Retina (tissue), 1 donor: ENCODE results near the gene FOXD4L1.
"Not testable (repeated sequence)": the region's sequence is repeated elsewhere in the genome, so short reads cannot be mapped to it uniquely, and the experiment has no call there.

Experiments
- DNase-seq: peaks from one replicate; pipeline ENCODE4 v3.0.0-alpha.2; 2016

The FOXD4L1 gene

GRCh38 chr2:113527350-113528045, 29.0 kb downstream of the FOXD4L1 start:
- not testable (repeated sequence) for DNase-seq

- DNase-seq, result not testable (repeated sequence)
Observed at GRCh38 chr2:113528126-113528525, 29.7 kb downstream of the FOXD4L1 start.

GRCh38 chr2:113528904-113529303, 30.4 kb downstream of the FOXD4L1 start:
- not testable (repeated sequence) for DNase-seq

DNA sequence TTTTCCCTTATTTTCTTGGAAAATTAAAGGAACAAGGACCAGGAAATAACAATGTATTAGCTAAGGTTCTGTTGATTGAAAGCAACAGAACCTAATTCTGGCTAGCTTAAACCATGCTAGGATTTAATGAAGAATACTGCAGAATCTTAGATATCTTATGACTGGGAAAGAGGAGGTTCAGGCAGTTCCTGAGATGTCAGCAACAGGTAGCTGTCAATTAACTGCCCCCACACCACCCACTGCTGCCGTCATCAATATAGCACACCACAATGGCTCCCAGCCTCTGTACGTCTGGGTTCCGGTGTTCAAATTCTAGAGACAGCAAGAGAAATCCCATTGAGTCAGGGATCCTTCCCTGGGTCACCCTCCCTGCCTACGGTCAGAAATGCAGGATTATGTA, 34.5 kb downstream of the FOXD4L1 start:
- DNase-seq, result not testable (repeated sequence)

- DNase-seq, result not testable (repeated sequence)
Observed at GRCh38 chr2:113536573-113536972, 38.1 kb downstream of the FOXD4L1 start.

DNA sequence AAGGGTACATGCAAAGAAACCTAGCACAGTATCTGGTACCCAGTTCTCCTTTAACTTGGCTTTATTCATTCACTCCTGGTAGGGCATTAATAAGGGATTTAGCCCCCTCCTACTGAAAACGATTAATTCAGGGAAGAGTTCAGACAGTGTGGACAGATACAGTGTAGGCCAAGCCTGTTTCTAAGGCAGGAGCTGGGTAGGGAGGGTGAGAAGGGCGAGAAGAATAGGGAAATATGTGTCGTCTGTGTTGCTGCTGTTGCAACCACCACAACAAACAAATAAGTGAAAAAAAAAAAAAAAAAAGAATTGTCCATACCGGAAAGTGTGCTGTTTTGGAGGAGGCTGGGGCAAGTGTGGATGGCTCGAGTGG, 42.4 kb downstream of the FOXD4L1 start:
- DNase-seq, result not testable (repeated sequence)

DNA sequence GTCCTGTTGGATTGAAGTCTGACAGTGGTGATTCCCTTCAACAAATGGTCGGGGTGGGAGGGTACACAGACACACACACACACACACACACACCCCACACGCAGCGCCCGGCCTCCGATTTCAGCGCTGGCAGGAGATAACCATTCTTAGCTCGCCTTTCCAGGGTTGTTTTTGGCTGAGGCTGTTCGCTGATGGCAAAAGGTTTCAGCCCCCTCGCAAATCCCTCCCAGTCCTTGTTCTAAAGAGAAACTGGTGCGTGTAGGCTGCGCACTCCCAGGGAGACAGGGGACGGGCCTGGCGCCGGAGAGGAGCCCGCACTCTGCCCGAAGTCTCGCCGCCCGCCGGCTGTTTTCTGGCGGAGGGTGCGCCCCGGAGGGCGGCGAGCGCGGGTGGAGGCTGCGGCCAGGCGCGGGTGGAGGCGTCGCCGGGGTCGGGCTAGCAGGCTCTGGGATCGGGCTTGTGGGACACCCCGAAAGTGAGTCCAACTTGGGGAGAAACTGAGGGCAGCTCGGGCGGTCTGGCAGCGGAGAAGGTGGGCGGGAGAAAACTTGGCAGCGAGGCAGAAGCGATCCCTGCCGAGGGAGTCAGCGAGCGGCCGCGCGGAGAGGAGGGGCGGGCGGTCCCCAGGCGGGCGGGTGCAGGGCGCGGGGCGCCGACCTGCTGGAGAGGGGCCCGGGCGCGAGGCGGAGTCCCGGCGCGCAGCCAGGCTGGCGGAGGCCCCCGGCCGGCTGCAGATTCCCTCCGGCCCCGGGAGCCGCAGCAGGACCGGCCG, 42.9 kb downstream of the FOXD4L1 start:
- DNase-seq, result peak; percentile 73

DNA sequence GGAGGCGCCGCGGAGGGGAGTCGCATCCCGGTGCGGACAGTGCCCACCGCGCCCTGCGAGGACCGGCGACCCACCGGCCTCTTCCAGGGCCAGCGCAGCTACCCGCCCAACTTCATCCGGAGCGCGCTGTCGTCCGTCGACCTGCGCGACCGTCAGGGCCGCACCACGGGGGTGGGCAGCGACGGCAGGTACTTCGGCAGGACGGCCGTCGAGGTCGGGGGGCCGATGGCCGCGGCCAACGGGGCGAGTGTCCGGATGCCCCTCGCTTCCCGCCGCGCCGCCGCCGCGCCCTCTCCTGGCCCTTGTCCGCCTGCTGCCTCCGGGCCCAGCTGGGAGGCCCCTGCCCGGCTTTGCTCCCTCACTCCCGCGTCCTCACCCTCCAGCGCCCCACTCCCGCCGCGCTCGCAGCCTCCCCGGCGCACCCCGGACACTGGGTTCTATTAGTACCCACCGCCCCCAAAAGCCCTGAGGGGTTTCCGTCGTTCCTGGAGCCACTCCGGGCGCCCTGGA, 43.6 kb downstream of the FOXD4L1 start:
- DNase-seq, result peak; percentile 48

- peak; percentile 2 for DNase-seq
Observed at GRCh38 chr2:113542529-113542928, 44.1 kb downstream of the FOXD4L1 start.
